ENCODE results near the gene ARHGDIA.

Gene ARHGDIA

DNA sequence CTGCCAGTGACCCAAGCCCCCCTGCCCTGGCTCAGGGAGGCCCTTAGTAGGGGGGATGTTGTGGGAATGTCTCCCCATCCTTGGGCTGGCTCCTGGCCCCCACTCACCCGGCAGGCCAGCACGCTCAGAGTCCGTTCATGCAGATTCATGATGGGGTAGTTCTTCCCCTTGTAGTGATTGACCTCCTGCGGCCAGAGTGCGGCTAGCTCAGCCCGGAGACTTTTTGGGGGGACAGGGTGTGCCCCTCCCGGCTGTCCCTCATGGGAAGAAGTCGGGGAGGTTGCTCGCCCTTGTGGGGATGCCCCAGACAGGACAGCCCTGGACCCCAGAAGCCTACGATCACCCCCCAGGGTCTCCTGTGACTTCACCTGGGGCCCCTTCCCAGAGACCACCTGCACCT, 34.9 kb upstream of the ARHGDIA start:
- no peak for DNase-seq (ENCODE audit: low spot score)

DNA sequence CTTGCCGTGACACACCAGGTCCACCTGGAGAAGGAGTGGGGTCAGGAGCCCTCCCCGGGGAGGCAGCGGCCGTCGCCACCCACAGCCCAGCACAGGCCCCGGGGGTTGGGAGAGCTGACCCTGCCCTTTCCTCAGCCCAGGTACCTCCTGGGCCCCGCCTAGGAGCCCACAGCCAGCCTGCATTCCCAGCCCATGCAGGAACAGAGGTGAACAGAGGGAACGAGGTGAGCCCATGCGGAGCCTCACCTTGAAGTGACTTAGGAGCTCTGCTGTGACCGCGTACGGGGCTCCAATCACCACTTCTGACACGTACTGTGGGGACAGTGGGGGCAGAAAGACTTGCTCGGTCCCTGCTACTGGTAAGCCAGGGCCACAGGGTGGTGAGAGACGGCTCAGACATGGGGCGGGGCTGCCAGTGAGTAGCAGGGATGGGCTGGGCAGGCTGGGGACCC, 34.3 kb upstream of the ARHGDIA start:
- DNase-seq (ENCODE audit: low spot score), result no peak

DNA sequence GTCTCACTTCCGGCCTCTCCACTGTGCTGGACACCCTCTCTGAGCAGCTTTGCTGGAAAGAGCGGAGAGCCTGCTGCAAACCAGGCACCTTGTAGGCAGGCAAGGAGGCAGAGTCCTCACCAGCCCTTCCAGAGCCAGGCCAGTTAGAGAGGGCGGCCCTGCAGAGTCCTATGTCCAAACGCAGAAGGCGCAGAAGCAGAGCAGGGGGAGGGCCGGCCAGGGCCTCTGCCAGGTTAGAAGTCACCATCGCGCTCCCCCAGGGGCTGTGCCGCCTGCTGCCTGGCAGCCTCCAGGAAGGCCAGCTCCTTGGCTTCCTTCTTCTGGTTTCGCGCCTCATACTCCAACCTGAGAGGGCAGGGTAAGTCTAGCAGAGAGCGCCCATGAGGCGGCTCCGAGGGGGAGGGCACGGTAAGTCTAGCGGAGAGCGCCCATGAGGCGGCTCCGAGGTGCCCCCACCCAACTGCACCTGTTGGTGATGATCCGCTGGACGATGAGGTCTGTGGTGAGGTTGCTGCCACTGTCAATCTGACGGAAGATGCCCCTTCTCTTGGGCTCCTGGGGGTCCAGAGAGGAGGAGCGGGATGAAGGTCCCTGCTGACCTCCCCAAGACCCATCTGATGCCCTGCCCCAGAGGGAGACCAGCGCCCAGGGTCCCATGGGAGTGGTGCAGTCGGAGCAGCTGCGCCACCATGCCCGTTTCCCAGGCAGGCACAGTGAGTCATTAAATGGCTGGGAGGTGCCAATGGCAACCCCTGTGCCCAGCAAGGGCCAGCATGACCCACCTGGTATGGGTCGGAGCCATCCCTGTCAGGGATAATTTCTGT, 33.7 kb upstream of the ARHGDIA start:
- DNase-seq (ENCODE audit: low spot score), result no peak

DNA sequence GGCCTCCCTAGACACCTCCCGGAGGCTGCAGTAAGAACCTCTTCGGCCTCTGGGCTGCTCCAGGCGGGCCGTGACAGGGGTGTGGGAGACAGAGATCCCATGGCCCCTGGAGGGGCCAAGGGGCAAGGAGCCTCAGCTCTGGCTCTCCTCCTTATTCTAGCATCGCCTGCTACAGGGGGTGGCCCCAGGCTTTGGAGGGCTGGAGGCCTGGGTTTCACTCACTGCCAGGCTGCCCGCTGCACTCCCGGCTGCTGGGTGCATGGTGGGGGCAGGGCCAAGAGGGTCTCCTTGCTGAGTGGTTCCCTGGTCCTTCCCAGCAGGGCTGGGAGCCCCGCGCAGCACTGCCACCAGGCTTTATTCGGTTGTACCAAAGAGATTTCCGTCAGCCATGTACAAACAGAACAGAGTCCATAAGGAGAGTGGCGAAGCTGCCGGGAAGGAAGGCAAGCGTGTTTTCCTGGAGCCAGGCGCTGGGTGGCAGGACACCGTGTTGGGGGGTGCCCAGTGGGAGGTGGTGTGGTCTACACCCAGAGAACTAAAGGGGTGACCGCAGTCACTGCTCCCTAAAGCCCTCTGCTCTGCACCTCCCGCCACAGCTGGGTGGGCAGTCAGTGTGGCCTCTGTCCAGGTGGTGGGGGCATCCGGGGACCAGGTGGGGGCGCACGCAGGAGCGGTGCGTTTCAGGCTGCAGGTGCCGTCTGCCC, 32.9 kb upstream of the ARHGDIA start:
- no peak for DNase-seq (ENCODE audit: low spot score)

DNA sequence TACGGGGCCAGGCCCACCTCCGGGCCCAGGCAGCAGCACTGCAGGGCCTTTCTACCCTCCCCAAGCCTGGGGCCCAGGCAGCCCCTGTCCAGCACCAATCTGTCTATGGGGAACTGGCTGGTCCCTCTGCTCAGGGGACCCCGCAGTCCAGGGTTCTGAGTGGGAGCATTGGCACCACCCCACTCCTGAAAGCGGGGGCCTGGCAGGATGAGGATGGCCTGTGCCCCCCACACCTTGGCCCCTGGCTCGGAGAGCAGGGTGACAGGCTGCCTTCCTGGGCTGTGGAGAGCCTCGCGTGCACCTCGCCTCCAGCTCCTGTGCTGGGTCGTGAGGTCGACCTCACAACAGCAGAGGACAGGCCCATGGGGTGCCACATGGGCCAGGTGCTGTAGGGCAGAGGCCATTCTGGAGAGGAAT, 32.3 kb upstream of the ARHGDIA start:
- DNase-seq (ENCODE audit: low spot score), result no peak

DNA sequence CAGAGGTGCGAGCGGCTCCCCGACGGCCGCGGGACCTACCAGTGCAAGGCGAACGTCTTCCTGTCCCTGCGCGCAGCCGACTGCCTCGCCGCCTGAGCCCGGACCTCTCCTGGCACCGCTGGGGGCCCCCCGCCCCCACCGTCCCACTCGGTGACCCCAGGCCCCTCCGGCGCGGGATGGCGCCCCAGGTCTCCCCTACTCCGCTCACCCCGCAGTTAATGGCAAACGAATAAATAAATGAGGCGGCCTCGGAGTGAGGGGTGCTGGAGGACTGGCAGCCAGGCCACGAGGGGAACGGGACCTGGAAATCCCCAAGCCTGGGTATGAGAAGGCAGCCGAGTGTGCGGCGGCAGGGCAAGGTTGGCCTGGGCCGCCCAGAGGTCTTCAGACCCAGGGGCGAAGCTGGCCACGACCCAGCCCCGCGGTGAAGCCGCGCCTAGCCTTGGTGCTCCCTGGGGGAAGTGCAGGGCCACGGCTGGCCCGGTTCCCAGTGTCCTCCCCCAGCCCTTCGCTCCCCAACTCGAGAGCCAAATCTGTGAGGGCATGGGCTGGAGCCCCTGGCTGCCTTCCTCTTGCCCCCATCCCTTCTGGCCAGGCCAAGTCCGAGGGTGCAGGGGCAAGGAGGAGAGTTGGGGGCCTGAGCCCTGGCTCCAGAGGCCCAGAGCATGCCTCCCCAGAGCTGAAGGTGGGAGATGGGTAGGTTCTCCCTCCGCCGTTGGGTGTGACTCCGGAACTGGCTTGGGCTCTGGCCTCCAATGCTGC, 31.7 kb upstream of the ARHGDIA start:
- no peak for DNase-seq (ENCODE audit: low spot score)

DNA sequence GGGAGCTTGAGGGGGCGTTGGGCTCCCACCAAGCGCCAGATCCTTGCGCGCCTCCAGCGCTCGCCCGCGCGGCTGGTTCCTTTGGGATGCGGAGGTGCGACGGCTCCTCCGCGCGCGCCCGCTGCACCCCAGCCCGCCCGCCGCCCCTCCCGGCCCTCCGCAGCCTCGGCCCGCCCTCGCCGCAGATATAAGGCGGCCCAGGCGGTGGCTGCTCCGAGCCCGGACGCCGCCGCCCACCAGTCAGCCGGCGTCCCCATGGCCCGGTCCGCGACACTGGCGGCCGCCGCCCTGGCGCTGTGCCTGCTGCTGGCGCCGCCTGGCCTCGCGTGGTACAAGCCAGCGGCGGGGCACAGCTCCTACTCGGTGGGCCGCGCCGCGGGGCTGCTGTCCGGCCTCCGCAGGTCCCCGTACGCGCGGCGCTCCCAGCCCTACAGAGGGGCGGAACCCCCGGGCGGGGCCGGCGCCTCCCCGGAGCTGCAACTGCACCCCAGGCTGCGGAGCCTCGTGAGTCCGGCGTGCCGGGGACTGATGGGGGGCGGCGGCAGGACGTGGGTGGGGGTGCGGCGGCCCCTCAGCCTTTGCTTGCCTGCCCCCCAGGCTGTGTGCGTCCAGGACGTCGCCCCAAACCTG, 31.0 kb upstream of the ARHGDIA start, which contains the start of gene NPB:
Gene NPB, plus strand, starts transcription at position 216 of the 630 bp plus-strand sequence. Its CDS starts 40 bp downstream, at position 256.
- no peak for DNase-seq (ENCODE audit: low spot score)

DNA sequence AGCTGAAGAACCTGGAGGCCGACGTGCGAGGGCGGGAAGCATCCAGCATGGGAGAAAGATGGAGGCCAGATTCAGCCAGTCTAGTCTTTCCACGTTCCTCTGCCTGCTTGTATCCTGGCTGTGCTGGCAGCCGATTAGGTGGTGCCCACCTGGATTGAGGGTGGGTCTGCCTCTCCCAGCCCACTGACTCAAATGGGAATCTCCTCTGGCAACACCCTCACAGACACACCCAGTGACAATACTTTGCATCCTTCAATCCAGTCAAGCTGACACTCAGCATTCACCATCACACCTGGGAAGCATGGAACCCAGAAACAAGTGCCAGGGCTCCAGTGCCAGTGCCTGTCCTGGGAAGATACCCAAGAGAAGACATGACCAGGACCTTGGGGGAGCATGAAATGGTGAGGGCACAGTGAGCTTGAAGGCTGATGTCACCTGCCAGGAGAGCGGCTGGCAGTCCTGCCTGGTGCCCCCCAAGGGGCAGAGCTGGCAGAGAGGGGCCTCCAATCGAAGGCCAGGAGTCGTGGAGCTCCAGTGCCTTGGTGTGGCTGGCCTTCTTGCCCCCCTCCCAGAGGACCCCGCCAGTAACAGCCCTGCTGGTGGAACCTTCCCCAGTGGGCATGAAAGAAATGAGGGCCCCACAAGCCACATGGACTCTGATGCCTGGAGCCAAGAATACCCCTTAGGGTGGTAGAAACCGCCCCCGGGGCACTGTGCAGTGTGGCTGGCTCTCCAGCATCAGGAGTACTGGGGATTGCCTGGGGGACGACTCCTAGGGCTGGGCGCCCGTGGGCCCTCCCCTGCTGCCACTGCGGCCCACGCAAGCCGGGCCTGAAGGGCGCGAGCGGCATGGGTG, 30.3 kb upstream of the ARHGDIA start:
- DNase-seq (ENCODE audit: low spot score), result no peak

DNA sequence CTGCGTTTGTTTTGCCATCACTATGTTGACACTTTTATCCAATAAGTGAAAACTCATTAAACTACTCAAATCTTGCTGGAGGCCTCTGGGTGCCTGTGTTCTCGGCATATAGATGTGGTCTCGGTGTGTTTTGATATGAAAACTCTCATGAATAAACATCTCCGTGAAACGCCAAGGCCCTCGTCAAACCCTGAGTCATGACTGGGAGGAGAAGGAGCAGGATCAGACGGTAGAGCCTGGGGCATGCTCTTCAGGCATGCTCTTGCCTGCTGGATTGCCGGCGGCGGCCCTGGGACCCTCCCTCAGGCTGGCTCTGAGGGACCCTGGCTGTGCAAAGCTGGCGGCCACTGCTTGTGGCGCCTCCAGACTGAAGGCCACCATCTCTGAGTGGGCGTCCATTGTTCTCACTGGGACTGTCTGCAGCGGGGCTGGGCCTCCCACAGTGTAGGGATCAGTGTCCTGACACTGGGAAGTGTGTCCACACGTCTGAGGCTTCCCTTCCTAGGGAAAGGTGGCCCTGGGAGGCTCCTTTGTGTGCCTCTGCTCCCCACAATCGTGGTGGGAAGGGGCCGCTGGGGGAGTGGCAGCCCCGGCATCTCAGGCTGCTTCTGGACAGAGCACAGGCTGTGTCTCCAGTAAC, 29.2 kb upstream of the ARHGDIA start:
- no peak for DNase-seq (ENCODE audit: low spot score)

DNA sequence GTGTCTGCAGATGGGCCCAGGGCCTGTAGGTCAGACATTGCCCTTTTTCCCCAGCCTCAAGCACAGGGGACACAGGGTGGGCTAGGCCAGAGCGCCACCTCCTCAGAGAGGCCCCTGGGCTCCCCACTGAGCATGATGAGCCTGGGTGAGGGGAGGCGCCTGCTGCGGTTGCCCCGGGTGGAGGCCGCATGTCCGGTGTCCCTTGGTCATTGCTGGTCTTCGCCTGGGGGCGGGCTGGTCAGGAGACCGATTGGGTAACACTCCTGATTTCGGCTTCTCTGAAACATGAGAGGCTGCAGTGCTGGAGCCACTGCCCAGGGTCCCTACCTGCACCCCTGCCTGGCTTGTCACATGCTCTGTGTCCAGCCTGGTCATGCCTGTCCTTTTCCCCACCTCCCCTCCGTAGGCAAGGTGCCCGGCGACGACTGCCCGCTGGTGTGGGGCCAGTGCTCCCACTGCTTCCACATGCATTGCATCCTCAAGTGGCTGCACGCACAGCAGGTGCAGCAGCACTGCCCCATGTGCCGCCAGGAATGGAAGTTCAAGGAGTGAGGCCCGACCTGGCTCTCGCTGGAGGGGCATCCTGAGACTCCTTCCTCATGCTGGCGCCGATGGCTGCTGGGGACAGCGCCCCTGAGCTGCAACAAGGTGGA, 28.5 kb upstream of the ARHGDIA start:
- no peak for DNase-seq (ENCODE audit: low spot score)

DNA sequence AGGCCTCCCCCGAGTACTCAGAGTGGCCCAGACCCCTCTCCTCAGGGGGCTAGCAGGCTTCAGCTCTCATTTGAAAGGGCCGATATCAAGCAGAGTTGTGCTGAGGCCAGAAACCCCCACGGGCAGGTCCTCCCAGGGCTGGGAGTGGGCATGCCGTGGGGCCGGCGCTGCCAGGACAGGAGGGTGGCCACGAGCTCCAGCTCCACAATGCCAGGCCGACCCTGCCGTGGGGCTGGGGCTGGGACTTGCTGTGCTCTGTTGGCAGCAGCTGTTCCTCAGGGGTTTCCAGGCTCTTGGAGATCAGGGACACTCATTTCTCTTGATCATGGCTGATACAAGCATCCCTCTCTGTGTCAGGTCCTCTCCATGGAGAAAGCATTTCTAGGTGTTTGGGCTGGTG, 27.7 kb upstream of the ARHGDIA start:
- no peak for DNase-seq (ENCODE audit: low spot score)

DNA sequence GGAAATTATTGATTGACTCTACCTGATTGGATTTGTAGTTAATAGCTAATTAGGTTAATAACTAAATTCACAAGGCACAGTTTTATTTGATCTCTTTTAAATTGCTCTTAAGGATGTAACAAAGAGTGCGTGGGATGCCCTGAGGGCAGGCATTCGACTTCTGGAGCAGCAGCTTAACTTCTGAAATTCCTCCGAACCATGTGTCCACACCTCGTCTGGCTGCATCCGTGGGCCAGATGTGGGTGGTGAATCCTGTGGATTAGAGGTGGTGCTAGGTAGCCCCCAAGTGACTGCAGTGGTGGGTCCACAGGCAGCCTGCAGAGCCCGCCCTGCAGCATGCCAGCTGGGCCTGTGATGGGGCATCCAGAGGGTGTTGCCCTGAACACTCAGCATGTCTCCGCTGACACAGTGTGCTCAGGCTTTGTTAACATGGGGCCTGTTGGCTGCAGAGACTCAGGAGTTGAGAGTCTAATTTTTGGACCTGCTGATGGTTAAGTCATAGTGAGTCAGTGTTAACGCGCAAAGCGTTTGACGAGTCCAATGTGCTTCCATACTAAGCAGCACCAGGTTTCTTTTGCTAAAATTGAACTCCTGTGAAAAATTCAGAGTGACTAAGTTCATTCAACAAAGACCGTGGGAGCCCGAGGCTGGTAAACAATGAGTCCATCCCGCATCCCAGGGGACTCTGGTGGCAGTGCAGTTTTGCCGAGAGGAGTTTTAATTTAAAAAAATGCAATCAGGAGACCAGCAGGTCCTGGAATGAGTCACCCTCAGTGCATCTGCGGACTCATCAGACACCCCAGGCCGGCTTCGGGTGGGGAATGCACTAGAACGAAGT, 27.1 kb upstream of the ARHGDIA start:
- DNase-seq (ENCODE audit: low spot score), result no peak

DNA sequence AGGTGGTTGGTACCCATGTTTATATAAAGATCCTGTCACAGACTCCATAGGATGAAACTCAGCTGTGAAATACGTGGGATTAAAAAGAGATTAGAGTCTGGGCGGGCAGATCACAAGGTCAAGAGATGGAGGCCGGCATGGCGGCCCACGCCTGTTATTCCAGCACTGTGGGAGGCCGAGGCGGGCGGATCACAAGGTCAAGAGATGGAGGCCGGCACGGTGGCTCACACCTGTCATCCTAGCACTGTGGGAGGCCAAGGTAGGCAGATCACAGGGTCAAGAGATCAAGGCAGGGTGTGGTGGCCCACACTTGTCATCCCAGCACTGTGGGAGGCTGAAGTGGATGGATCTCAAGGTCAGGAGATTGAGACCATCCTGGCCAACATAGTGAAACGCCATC, 24.3 kb upstream of the ARHGDIA start:
- DNase-seq (ENCODE audit: low spot score), result no peak

DNA sequence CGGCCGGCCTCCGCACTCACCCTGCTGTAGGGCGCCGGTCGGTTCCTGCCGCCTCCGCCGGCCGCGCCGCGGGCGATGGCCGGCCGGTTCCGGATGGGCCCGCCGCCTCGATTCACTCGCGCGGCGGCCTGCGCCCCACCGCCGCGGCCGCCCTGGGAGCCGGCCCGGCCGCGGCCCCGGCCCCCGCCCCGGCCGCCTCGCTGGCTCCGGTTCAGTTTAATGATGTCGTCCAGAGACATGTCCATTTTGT, 20.1 kb upstream of the ARHGDIA start:
- DNase-seq (ENCODE audit: low spot score), result no peak

DNA sequence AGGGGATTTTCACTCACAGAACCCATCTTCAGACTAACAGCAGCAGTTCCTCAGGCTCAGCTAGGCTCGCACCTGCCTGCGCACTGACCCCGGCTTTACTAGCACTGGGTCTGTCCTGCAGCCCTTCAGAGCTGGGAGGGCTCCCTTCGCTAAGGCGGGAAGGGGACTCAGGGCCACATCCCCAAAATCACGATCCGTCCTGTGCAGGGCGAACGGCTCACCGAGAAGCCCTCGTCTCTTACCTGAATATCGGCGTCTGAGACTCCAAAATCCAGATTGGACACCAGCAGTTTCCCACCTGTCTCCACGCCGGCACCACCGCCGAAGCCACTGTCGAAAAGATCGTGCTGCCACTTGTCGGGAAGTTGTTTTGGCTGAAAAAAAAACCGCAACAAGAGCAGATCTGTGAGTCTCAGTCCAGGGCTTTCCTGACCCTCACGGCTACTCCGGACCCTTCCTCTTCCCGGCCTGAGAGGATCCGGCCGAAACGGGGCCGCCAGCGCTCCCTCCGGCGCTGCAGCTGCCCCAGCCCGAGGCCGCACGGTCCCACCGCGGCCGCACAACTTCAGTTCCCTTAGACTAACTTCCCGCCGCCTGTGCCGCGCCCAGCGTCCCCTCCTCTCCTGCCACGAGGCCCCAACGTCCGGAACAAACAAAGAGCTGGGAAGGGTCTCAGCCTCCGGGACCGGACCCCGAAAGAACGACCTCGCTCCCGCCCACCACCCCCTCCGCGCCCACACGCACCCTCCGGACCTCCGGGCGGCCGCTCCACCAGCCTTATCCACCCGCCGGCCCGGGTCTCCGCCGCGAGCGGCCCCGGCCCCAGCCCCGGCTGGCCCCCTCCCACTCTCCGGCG, 19.5 kb upstream of the ARHGDIA start:
- no peak for DNase-seq (ENCODE audit: low spot score)

DNA sequence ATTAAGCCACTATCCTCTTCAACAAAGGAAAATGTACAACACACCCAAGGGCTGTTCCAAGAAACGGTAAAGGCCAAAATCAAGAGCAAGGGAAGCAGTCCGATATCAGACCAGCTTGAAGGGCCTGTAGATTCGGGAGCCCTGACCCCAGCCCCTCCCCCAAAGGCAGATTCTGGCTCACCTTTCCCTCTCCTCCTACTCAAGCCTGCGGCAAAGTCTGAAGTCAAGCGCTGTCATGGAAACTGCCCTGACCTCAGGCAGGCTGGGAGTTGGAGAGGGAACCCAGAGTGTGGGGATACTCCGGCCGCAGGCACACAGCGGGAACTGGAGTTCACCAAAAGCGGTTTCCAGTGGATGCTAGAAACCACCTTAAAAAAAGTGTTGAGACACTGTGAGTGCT, 18.5 kb upstream of the ARHGDIA start:
- DNase-seq (ENCODE audit: low spot score), result no peak

DNA sequence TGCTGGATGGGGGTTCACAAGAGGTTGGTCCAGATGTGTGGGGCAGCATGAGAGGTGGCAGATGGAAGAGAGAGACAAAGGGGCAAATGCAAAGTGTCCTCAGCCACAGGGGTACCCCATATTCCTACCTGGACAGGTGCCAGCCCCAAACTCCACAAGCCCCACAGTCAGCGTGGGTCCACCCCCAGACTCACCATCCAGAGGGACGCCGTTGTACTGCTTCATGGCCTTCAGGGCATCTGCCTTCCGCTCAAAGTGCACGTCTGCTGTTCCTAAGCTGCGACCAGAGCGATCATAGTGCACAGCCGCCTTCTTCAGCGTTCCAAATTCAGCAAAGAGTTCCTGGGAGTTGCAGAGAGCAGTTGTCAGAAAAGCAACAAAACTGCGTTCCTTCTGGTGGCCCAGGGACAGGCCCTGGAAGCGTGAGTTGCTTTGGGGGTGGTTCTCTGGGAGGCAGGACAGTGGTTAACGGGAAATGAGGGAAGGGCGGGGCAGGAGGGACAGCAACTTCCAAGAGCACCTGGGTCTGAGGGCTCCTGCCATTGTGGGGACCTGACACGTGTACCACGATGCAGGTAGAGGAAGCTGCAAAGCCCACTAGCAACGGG, 18.0 kb upstream of the ARHGDIA start:
- no peak for DNase-seq (ENCODE audit: low spot score)
